Nephron progenitor cell (in vitro differentiated cells): ENCODE measurements around the gene CNTNAP2.
"Not testable (repeated sequence)": the region's sequence is repeated elsewhere in the genome, so short reads cannot be mapped to it uniquely, and the experiment has no call there.

Experiments used
- DNase-seq: peaks from one replicate; pipeline ENCODE4 v3.0.0; 2021
- H3K27ac Mint-ChIP-seq: 2 replicates; pipeline ENCODE4 v1.8.0; 2021; ENCODE audit warnings: mild to moderate bottlenecking, moderate library complexity, mixed read lengths
- H3K27me3 Mint-ChIP-seq: 2 replicates; pipeline ENCODE4 v1.8.0; 2021; ENCODE audit warnings: mild to moderate bottlenecking, low read depth, mixed read lengths; ENCODE audit not compliant: poor library complexity
- H3K36me3 Mint-ChIP-seq: 2 replicates; pipeline ENCODE4 v1.8.0; 2021; ENCODE audit warnings: low read depth, mixed read lengths
- H3K4me1 Mint-ChIP-seq: 2 replicates; pipeline ENCODE4 v1.8.0; 2021; ENCODE audit warnings: mixed read lengths
- H3K4me3 Mint-ChIP-seq: 2 replicates; pipeline ENCODE4 v1.8.0; 2021; ENCODE audit warnings: mild to moderate bottlenecking, moderate library complexity, mixed read lengths
- H3K9me3 Mint-ChIP-seq: 2 replicates; pipeline ENCODE4 v1.8.0; 2021; ENCODE audit warnings: mild to moderate bottlenecking, moderate library complexity, mixed read lengths
- TF ChIP-seq, protein P1 (sequence below): fragments of 200-600 bp; sonication (generic); IDR thresholded peaks from 2 replicates; pipeline ENCODE4 v1.5.0; 2021; ENCODE audit warnings: antibody characterized with exemption

The CNTNAP2 gene

DNA sequence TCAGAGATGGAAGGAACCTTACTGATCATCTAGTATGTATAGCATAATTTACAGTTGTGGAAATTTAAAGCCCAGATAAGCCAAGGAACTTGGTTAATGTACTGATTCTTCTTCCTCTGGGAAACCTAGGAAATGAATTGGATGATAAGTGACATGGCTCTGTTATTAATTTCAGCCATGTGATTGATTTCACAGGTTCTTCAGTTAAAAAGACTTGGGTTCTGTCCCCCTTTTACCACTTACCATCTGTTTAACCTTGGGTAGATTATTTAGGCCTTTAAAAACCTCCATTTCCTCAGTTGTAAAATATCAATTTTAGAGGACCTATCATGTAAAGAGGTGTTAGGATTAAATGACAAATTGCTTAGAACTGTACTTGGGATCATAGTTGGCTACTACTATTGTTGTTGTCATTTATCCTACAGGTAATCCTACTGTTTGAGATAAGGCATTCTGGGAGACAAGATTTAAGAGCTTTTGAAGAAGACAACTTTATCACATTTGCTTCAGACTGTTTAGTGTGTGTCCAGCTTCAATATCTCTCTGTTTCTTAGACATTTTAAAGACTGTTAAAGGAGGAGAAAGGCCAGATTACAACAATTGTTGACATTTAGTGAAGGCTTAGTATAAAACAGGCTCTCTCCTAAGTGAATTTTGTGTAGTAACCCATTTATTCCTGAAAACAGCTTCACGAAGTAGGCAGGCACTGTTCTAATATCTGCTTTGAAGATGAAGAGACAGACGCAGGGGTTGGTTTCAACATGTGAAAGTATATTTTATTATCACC lies 1476.9 kb downstream of the CNTNAP2 start:
- Mint-ChIP-seq H3K36me3 (no peaks in the 10 kb centered on the region), H3K27ac (no peak overlapping the region), H3K9me3 (peaks cover 4% of the 10 kb centered on the region), H3K4me1 (no peaks in the 10 kb centered on the region), H3K27me3 (peaks cover 2% of the 10 kb centered on the region), H3K4me3 (no peak overlapping the region)
- TF ChIP-seq, protein P1, sequence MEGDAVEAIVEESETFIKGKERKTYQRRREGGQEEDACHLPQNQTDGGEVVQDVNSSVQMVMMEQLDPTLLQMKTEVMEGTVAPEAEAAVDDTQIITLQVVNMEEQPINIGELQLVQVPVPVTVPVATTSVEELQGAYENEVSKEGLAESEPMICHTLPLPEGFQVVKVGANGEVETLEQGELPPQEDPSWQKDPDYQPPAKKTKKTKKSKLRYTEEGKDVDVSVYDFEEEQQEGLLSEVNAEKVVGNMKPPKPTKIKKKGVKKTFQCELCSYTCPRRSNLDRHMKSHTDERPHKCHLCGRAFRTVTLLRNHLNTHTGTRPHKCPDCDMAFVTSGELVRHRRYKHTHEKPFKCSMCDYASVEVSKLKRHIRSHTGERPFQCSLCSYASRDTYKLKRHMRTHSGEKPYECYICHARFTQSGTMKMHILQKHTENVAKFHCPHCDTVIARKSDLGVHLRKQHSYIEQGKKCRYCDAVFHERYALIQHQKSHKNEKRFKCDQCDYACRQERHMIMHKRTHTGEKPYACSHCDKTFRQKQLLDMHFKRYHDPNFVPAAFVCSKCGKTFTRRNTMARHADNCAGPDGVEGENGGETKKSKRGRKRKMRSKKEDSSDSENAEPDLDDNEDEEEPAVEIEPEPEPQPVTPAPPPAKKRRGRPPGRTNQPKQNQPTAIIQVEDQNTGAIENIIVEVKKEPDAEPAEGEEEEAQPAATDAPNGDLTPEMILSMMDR: no peak
- DNase-seq: no peak

DNA sequence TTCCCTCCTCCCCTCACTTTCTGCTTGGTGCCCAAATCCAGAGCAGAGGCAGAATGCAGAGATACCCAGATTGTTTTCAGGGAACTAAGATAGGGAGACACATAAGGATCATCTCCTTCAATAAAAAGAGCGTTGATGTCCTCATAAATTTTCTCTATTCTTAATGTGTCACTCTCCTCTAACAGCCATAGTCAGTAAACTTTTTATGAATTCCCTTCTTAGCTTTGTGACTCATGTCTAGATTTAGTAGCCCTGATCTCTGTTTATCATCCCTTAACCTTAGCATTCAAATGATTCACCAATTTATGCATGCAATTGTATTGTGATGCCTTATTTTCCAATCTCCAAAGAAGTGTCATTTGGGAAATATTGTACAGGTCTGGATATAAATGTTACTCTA lies 1478.4 kb downstream of the CNTNAP2 start:
- no peak for DNase-seq
- peaks cover 2% of the 10 kb centered on the region for H3K27me3 Mint-ChIP-seq
- peaks cover 9% of the 10 kb centered on the region for H3K9me3 Mint-ChIP-seq
- no peak overlapping the region for H3K4me3 Mint-ChIP-seq
- TF ChIP-seq, protein P1: no peak
- H3K27ac Mint-ChIP-seq: no peak overlapping the region
- no peaks in the 10 kb centered on the region for H3K4me1 Mint-ChIP-seq
- H3K36me3 Mint-ChIP-seq: peaks cover 5% of the 10 kb centered on the region

DNA sequence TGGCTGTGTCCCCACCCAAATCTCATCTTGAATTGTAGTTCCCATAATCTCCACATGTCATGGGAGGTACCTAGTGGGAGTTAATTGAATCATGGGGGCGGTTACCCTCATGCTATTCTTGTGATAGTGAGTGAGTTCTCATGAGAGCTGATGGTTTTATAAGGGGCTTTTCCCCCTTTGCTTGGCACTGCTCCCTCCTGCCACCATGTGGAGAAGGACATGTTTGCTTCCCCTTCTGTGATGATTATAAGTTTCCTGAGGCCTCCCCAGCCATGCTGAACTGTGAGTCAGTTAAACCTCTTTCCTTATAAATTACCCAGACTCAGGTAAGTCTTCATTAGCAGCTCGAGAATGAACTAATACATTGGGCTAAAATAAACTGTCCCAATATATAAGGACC lies 1482.1 kb downstream of the CNTNAP2 start:
- H3K4me1 Mint-ChIP-seq, H3K4me3 Mint-ChIP-seq, H3K9me3 Mint-ChIP-seq, H3K27ac Mint-ChIP-seq, H3K36me3 Mint-ChIP-seq, DNase-seq, H3K27me3 Mint-ChIP-seq: not testable (repeated sequence)

DNA sequence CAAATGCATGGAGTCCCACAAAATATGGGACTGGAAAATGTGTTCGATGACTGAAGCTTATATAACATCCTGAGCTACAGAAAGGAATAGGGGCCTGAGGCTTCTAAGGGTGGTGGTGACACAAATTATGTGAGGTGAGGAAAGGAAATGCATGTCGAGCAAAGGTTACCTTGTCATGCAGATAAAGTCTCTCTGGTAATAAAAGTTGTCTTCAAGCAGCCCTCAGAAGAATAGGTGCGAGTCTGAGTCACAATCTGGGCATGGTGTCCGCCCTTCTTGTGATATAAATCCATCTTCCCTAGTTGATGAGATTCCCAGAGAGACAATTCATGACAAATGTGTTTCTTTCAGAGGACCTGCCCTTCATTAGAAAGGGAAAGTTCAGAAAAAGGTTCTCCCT lies 1488.7 kb downstream of the CNTNAP2 start:
- Mint-ChIP-seq H3K9me3 (peaks cover 22% of the 10 kb centered on the region), H3K4me3 (no peak overlapping the region), H3K27ac (peak overlapping the region; percentile 62), H3K27me3 (no peaks in the 10 kb centered on the region), H3K4me1 (peaks cover 35% of the 10 kb centered on the region), H3K36me3 (peaks cover 15% of the 10 kb centered on the region)
- TF ChIP-seq, protein P1: no peak
- no peak for DNase-seq

DNA sequence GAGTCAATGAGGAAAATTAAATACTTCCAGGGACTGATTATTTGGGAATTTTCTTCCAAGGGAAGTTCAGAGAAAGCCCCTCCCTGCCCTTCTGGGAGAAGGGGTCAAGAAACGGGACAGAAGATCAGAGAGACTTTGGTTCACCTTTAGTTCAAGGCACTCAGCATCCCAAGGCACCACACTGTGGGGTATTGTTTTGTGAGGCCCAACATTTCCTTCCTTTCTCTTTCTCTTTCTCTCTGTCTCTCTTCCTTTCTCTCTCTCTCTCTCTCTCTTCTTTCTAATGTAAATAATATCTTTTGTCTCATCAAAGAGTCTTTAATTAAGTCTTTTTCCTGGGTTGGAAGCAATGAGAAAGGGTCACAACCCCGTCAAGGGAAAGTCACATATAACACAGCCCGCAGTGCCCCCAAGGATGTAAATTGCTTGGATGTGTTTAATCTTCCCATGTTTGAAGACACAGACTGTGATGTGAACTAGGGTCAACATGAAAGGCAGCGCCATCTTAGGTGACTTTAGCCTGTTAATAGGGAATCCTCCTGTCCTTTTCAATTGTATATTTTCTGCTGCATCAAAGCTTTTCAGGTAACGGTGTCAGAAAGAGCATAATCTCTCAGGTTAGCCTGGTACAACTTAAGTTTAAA lies 1490.7 kb downstream of the CNTNAP2 start:
- peak overlapping the region; percentile 4 for H3K4me3 Mint-ChIP-seq
- peaks cover 22% of the 10 kb centered on the region for H3K9me3 Mint-ChIP-seq
- peaks cover 15% of the 10 kb centered on the region for H3K36me3 Mint-ChIP-seq
- no peaks in the 10 kb centered on the region for H3K27me3 Mint-ChIP-seq
- TF ChIP-seq, protein P1: no peak
- no peak for DNase-seq
- peaks cover 30% of the 10 kb centered on the region for H3K4me1 Mint-ChIP-seq
- peak overlapping the region; percentile 93 for H3K27ac Mint-ChIP-seq

DNA sequence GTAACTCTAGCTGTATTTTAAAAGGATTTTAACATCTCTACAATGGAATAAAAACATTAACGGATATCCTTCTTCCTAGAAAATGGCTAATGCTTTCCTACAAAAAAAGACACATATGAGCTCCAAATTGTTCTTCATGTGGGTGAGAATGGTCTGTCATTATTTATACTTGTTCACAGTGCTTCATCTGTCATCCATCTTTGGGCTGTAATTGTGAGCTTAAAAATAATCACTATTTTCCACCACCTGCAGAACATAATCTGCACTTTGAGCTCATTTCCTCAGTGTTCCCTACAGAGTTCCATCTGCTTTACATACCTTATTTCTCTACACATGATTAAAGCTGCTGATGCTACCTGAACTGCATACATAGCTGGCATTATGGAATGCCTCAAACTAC lies 1494.8 kb downstream of the CNTNAP2 start:
- peaks cover 17% of the 10 kb centered on the region for H3K4me1 Mint-ChIP-seq
- H3K36me3 Mint-ChIP-seq: peaks cover 4% of the 10 kb centered on the region
- TF ChIP-seq, protein P1: no peak
- DNase-seq: no peak
- H3K27ac Mint-ChIP-seq: no peak overlapping the region
- no peaks in the 10 kb centered on the region for H3K27me3 Mint-ChIP-seq
- peaks cover 17% of the 10 kb centered on the region for H3K9me3 Mint-ChIP-seq
- no peak overlapping the region for H3K4me3 Mint-ChIP-seq
